Panc1 (cell line): ENCODE results near the gene TMEM60. TPM values are rescaled to one million over a fixed set of nuclear protein-coding genes. Genes with fewer than 3 reads are reported as not detected.
A peak's percentile ranks its signal among the peaks of the same experiment; 100 is the strongest.

ENCODE experiments used
- ATAC-seq: fragments of 200-7000 bp; cut with Tn5 transposase; 2 replicates; pipeline ENCODE4 v1.9.1; 2020; ENCODE audit warnings: mild to moderate bottlenecking, moderate library complexity
- BruUV-seq: library from RNA; stranded (reverse); fragments of 400-500 nt; replicated peaks from 2 replicates; lab custom pipeline; 2021; lab: Mats Ljungman, UMichigan
- CTCF ChIA-PET: fragments of 300-600 bp; sonication (Branson Sonifier 250); formaldehyde crosslinking; loops from one replicate; lab custom pipeline; 2022; ENCODE audit warnings: antibody characterized with exemption; lab: Charles Lee
- POLR2A ChIA-PET: fragments of 300-600 bp; sonication (Branson Sonifier 250); formaldehyde crosslinking; loops from one replicate; lab custom pipeline; 2022; ENCODE audit warnings: antibody characterized with exemption; lab: Charles Lee
- DNase-seq: peaks from one replicate; pipeline ENCODE4 v3.0.0-alpha.2; 2010; ENCODE audit warnings: low read depth, low spot score
- H3K27ac ChIP-seq: 2 replicates; pipeline ENCODE4 v1.5.1; 2011; ENCODE audit warnings: mild to moderate bottlenecking, low read length, inconsistent platforms
- H3K27me3 ChIP-seq: fragments of 200-500 bp; sonication (Bioruptor generic); 2 replicates; pipeline ENCODE4 v1.6.0; 2014; ENCODE audit warnings: low read length, inconsistent platforms; ENCODE audit not compliant: control insufficient read depth, insufficient read depth
- H3K36me3 ChIP-seq: fragments of 200-500 bp; sonication (Bioruptor generic); 2 replicates; pipeline ENCODE4 v1.5.1; 2014; ENCODE audit warnings: inconsistent platforms, mild to moderate bottlenecking, low read length, moderate library complexity; ENCODE audit not compliant: control insufficient read depth, insufficient read depth
- H3K4me1 ChIP-seq: 2 replicates; pipeline ENCODE4 v1.5.1; 2011; ENCODE audit warnings: inconsistent platforms, mild to moderate bottlenecking, low read length, moderate library complexity; ENCODE audit not compliant: control insufficient read depth, insufficient read depth
- H3K4me3 ChIP-seq, 2 experiments: 2 replicates each; pipeline ENCODE4 v1.5.1; 2011 to 2012; ENCODE audit warnings: low read depth in 2 of 2, low read length in 2 of 2, mild to moderate bottlenecking in 2 of 2, inconsistent platforms in 1 of 2, moderate library complexity in 1 of 2
- H3K9me3 ChIP-seq: fragments of 200-500 bp; sonication (Bioruptor generic); 2 replicates; pipeline ENCODE4 v1.5.1; 2014; ENCODE audit warnings: low read depth, mild to moderate bottlenecking, inconsistent platforms, low read length, moderate library complexity; ENCODE audit not compliant: control insufficient read depth, insufficient read depth
- POLR2AphosphoS5 ChIP-seq: IDR thresholded peaks from 2 replicates; pipeline ENCODE4 v1.6.1; 2012; ENCODE audit warnings: mild to moderate bottlenecking, low read depth, low read length, moderate library complexity
- SIN3A ChIP-seq: IDR thresholded peaks from 2 replicates; pipeline ENCODE4 v1.6.1; 2012; ENCODE audit warnings: low read depth, mild to moderate bottlenecking, low read length, moderate library complexity, borderline replicate concordance; ENCODE audit not compliant: insufficient read depth
- TCF7L2 ChIP-seq: IDR thresholded peaks from 2 replicates; pipeline ENCODE4 v1.6.1; 2011; ENCODE audit warnings: mild to moderate bottlenecking, low read depth, low read length, inconsistent platforms
- in situ Hi-C: cut with HindIII; loops from 2 replicates; pipeline ENCODE4 v1.10.0; 2016; ENCODE audit warnings: low sequenced_read_pairs, low pct_unique_long_range_greater_than_20kb
- intact Hi-C: fragments of 100-400 bp; cut with micrococcal nuclease; formaldehyde crosslinking; loops from one replicate; pipeline ENCODE4 v1.10.0; 2022; ENCODE audit not compliant: unreplicated experiment
- total RNA-seq: library from RNA; stranded (reverse); gene quantifications from one replicate; pipeline ENCODE4 v1.2.1, GENCODE V29; 2021; ENCODE audit not compliant: unreplicated experiment
- TF ChIP-seq, protein P1 (sequence below): fragments of 450-650 bp; IDR thresholded peaks from 2 replicates; pipeline ENCODE4 v1.5.1; 2017; ENCODE audit warnings: mild to moderate bottlenecking
- TF ChIP-seq, protein P2 (sequence below), 2 experiments: IDR thresholded peaks; 2 replicates each; pipeline ENCODE4 v1.6.1; 2011 to 2012; ENCODE audit warnings: low read depth in 2 of 2, control low read depth in 1 of 2, low read length in 1 of 2, mild to moderate bottlenecking in 1 of 2, moderate library complexity in 1 of 2; ENCODE audit not compliant: insufficient read depth in 1 of 2

TMEM60 gene
- total RNA-seq, 1 experiment from 2014 or later: 20.4 TPM

DNA sequence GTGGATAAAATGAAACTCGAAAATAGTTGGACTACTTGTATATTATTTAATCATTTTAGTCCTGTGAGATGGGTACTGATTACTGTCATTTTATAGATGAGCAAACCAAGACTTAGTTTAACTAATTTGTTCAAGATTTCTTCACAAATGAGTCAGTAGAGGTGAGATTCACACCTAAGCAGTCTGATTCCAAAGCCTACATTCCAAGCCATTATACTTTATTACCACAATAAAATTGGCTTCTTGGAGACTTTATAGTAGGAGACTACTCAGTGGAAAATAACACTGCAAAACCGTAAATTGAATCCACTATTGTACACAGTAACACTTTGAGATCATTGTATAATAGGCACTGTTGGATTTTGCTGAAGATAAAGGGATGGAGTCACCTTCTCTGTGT, 2.5 kb upstream of the TMEM60 start:
- BruUV-seq: no TSS peak
- Histone ChIP-seq H3K4me1 (peaks cover 26% of the 10 kb centered on the region), H3K9me3 (peaks cover 5% of the 10 kb centered on the region), H3K27ac (peak overlapping the region; percentile 87; the same call in 1 of the 2 replicates), H3K4me3 (peak overlapping the region in 1 of 2 experiments; percentile 99; a peak in 1 of 4 replicates), H3K36me3 (no peaks in the 10 kb centered on the region; the same call in 1 of the 2 replicates), H3K27me3 (no peaks in the 10 kb centered on the region)
- ATAC-seq (no peak), DNase-seq (no peak)
- ChIA-PET POLR2A (no interaction called here), CTCF (no interaction called here)
- TF ChIP-seq POLR2AphosphoS5 (no peak), SIN3A (no peak), TCF7L2 (no peak)
- TF ChIP-seq, protein P1, sequence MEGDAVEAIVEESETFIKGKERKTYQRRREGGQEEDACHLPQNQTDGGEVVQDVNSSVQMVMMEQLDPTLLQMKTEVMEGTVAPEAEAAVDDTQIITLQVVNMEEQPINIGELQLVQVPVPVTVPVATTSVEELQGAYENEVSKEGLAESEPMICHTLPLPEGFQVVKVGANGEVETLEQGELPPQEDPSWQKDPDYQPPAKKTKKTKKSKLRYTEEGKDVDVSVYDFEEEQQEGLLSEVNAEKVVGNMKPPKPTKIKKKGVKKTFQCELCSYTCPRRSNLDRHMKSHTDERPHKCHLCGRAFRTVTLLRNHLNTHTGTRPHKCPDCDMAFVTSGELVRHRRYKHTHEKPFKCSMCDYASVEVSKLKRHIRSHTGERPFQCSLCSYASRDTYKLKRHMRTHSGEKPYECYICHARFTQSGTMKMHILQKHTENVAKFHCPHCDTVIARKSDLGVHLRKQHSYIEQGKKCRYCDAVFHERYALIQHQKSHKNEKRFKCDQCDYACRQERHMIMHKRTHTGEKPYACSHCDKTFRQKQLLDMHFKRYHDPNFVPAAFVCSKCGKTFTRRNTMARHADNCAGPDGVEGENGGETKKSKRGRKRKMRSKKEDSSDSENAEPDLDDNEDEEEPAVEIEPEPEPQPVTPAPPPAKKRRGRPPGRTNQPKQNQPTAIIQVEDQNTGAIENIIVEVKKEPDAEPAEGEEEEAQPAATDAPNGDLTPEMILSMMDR: no peak
- TF ChIP-seq, protein P2, sequence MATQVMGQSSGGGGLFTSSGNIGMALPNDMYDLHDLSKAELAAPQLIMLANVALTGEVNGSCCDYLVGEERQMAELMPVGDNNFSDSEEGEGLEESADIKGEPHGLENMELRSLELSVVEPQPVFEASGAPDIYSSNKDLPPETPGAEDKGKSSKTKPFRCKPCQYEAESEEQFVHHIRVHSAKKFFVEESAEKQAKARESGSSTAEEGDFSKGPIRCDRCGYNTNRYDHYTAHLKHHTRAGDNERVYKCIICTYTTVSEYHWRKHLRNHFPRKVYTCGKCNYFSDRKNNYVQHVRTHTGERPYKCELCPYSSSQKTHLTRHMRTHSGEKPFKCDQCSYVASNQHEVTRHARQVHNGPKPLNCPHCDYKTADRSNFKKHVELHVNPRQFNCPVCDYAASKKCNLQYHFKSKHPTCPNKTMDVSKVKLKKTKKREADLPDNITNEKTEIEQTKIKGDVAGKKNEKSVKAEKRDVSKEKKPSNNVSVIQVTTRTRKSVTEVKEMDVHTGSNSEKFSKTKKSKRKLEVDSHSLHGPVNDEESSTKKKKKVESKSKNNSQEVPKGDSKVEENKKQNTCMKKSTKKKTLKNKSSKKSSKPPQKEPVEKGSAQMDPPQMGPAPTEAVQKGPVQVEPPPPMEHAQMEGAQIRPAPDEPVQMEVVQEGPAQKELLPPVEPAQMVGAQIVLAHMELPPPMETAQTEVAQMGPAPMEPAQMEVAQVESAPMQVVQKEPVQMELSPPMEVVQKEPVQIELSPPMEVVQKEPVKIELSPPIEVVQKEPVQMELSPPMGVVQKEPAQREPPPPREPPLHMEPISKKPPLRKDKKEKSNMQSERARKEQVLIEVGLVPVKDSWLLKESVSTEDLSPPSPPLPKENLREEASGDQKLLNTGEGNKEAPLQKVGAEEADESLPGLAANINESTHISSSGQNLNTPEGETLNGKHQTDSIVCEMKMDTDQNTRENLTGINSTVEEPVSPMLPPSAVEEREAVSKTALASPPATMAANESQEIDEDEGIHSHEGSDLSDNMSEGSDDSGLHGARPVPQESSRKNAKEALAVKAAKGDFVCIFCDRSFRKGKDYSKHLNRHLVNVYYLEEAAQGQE (IDR thresholded peaks at IDR 0.05; ENCODE audit: insufficient read depth in 1 of 2, low read depth in 2 of 2, low read length in 1 of 2): no peak
- intact Hi-C loops: no loop called here
- in situ Hi-C loops: no loop called here

DNA sequence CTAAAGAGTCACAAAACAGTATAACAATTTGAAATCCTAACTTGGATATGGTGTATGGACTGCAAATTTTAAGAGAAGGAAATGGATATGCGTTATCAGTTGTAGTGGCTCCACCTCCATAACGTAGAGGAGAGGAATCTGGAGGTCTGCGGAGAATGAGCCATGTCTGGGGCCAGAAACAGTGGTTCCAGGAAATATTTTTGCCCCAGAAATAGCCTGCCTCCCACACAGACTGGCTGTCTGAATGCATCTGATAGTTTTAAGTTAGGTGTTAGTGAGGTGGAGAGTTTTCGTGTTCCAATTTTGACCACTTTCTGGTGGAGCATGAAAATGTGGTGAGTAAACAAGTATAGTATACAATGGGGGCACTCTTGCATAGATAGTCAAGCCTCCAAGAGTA, 1.9 kb upstream of the TMEM60 start:
- ChIA-PET CTCF (no interaction called here), POLR2A (no interaction called here)
- peak overlapping the region; percentile 79 to 99 for H3K4me3 ChIP-seq

More for the DNA sequence above, 1.9 kb upstream of the TMEM60 start:
- DNase-seq (no peak), ATAC-seq (no peak)
- Histone ChIP-seq H3K27me3 (no peaks in the 10 kb centered on the region), H3K4me1 (peaks cover 26% of the 10 kb centered on the region), H3K36me3 (no peaks in the 10 kb centered on the region; the same call in 1 of the 2 replicates), H3K9me3 (no peaks in the 10 kb centered on the region), H3K27ac (peak overlapping the region; percentile 87; the same call in 1 of the 2 replicates)
- intact Hi-C loops (no loop called here), in situ Hi-C loops (no loop called here)
- TSS peak; percentile 67 for BruUV-seq
- TF ChIP-seq, protein P1: 0 out of 2 replicates have a peak, but pooled peaks have one; percentile 7
- TF ChIP-seq POLR2AphosphoS5: no peak
